Neural cell (in vitro differentiated cells): ENCODE measurements around the gene FAM219A.

Experiments used
- CTCF ChIP-seq: fragments of 450-650 bp; IDR thresholded peaks from 2 replicates; pipeline ENCODE4 v1.5.1; 2014; ENCODE audit warnings: antibody characterized with exemption, mild to moderate bottlenecking, moderate library complexity; ENCODE audit not compliant: poor library complexity, severe bottlenecking
- EZH2 ChIP-seq: fragments of 200-600, 300-800 bp; shearing (Covaris generic), sonication (generic); IDR thresholded peaks from 2 replicates; pipeline ENCODE4 v1.6.1; 2014; ENCODE audit warnings: antibody characterized with exemption, low read length, borderline replicate concordance, mild to moderate bottlenecking; ENCODE audit not compliant: insufficient read depth, poor library complexity, severe bottlenecking
- POLR2AphosphoS5 ChIP-seq: IDR thresholded peaks from 2 replicates; pipeline ENCODE4 v1.6.1; 2012
- SMC3 ChIP-seq: fragments of 450-650 bp; conservative IDR thresholded peaks from 2 replicates; pipeline ENCODE4 v1.6.1; 2014; ENCODE audit warnings: antibody characterized with exemption, mild to moderate bottlenecking, moderate library complexity; ENCODE audit not compliant: poor library complexity

GRCh38 chr9:34408173-34408572 is 50.2 kb downstream of the FAM219A start:
- TF ChIP-seq CTCF (no peak), POLR2AphosphoS5 (no peak), EZH2 (no peak), SMC3 (no peak)
